Activated naive CD8-positive, alpha-beta T cell treated with anti-CD3 and anti-CD28 coated beads for 36 hours (primary cell): Measurements from ENCODE around the gene ACTR10. TPM values are rescaled to one million over a fixed set of nuclear protein-coding genes. Genes with fewer than 3 reads are reported as not detected.

Experiments
- DNase-seq: peaks from one replicate; pipeline ENCODE4 v3.0.0; 2021
- H3K27ac Mint-ChIP-seq: one replicate; pipeline ENCODE4 v1.8.0; 2022; ENCODE audit warnings: mild to moderate bottlenecking, moderate library complexity, mixed read lengths
- H3K27me3 Mint-ChIP-seq: one replicate; pipeline ENCODE4 v1.8.0; 2022; ENCODE audit warnings: mild to moderate bottlenecking, mixed read lengths
- H3K36me3 Mint-ChIP-seq: one replicate; pipeline ENCODE4 v1.8.0; 2021; ENCODE audit warnings: mild to moderate bottlenecking, mixed read lengths
- H3K4me1 Mint-ChIP-seq: one replicate; pipeline ENCODE4 v1.8.0; 2021; ENCODE audit warnings: mixed read lengths
- H3K4me3 Mint-ChIP-seq: one replicate; pipeline ENCODE4 v1.8.0; 2022; ENCODE audit warnings: mild to moderate bottlenecking, moderate library complexity, mixed read lengths
- H3K9me3 Mint-ChIP-seq: one replicate; pipeline ENCODE4 v1.8.0; 2022; ENCODE audit warnings: mixed read lengths
- total RNA-seq, 2 experiments: library from RNA; stranded (reverse); gene quantifications; one replicate each; pipeline ENCODE4 v1.2.3, GENCODE V29; 2021

The ACTR10 gene
- total RNA-seq, result 10 to 100 TPM; 31.0 to 35.1 TPM

GRCh38 chr14:58199726-58200479 lies at the start of gene ACTR10:
Gene ACTR10, plus strand, starts transcription at chr14:58200149. Its CDS starts 69 bp downstream, at chr14:58200218.
- peak; percentile 93 for DNase-seq
- Mint-ChIP-seq H3K27ac (peak within 1 kb of the TSS; percentile 92), H3K36me3 (peaks cover 2% of the 10 kb centered on the region), H3K27me3 (no peaks in the 10 kb centered on the region), H3K4me3 (peak within 1 kb of the TSS; percentile 93), H3K4me1 (peaks cover 22% of the 10 kb centered on the region), H3K9me3 (no peaks in the 10 kb centered on the region)

DNA sequence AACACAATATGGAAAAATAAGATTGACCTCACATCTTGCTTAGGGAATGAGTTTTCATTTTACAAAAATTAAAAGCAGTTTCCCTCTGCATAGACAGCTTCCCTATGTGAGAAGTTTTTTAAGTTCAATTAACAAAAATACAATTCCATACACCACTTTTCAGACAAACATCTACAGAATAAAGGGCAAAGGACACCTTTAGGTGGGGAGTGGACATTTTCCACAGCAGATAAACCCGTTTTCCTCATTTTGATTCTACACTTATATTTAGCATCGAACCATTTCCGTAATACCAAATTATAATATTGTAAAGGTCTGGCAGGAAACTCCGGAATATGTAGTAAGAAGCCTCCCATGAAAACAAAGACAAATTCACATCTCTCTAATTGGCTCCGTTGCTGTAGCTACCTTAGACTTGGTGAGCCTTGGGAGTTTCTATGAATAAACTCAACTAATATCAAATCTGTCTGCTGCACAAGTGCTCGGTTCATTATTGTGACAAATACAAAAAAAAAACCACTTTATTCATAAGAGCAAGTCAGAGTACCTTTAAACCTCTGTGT lies 49.6 kb upstream of the ACTR10 start:
- H3K27me3 Mint-ChIP-seq, result peaks cover 69% of the 10 kb centered on the region
- H3K27ac Mint-ChIP-seq, result no peak overlapping the region
- DNase-seq, result no peak
- H3K9me3 Mint-ChIP-seq, result no peaks in the 10 kb centered on the region
- no peaks in the 10 kb centered on the region for H3K36me3 Mint-ChIP-seq
- peaks cover 15% of the 10 kb centered on the region for H3K4me1 Mint-ChIP-seq
- H3K4me3 Mint-ChIP-seq, result no peak overlapping the region

- DNase-seq, result no peak
- H3K27me3 Mint-ChIP-seq, result peaks cover 73% of the 10 kb centered on the region
Observed at GRCh38 chr14:58151133-58152013, 48.6 kb upstream of the ACTR10 start.

GRCh38 chr14:58152014-58152857 lies 47.7 kb upstream of the ACTR10 start, which contains the start of gene ARMH4:
Gene ARMH4, minus strand, starts transcription at chr14:58152213. Its CDS starts 12,855 bp downstream, at chr14:58139358.
- Mint-ChIP-seq H3K27me3 (peaks cover 69% of the 10 kb centered on the region), H3K9me3 (no peaks in the 10 kb centered on the region), H3K27ac (no peak within 1 kb of the TSS), H3K4me1 (peaks cover 15% of the 10 kb centered on the region), H3K36me3 (no peaks in the 10 kb centered on the region), H3K4me3 (peak within 1 kb of the TSS; percentile 71)
- peak; percentile 67 for DNase-seq

More at GRCh38 chr14:58151133-58152013, 48.6 kb upstream of the ACTR10 start:
- Mint-ChIP-seq H3K9me3 (no peaks in the 10 kb centered on the region), H3K4me3 (peak overlapping the region; percentile 68), H3K4me1 (peaks cover 15% of the 10 kb centered on the region), H3K36me3 (no peaks in the 10 kb centered on the region), H3K27ac (no peak overlapping the region)

- Mint-ChIP-seq H3K4me1 (no peaks in the 10 kb centered on the region), H3K27me3 (peaks cover 10% of the 10 kb centered on the region), H3K4me3 (no peak overlapping the region), H3K27ac (no peak overlapping the region), H3K36me3 (no peaks in the 10 kb centered on the region), H3K9me3 (no peaks in the 10 kb centered on the region)
- no peak for DNase-seq
Observed at GRCh38 chr14:58160561-58160960, 39.4 kb upstream of the ACTR10 start.

- Mint-ChIP-seq H3K4me3 (no peak overlapping the region), H3K36me3 (no peaks in the 10 kb centered on the region), H3K4me1 (no peaks in the 10 kb centered on the region), H3K27ac (no peak overlapping the region), H3K27me3 (peaks cover 8% of the 10 kb centered on the region), H3K9me3 (no peaks in the 10 kb centered on the region)
- DNase-seq, result peak; percentile 59
Observed at GRCh38 chr14:58166005-58166983, 33.7 kb upstream of the ACTR10 start.

- Mint-ChIP-seq H3K27ac (no peak overlapping the region), H3K27me3 (peaks cover 10% of the 10 kb centered on the region), H3K9me3 (peaks cover 2% of the 10 kb centered on the region), H3K4me3 (no peak overlapping the region), H3K4me1 (no peaks in the 10 kb centered on the region), H3K36me3 (no peaks in the 10 kb centered on the region)
- DNase-seq, result no peak
Observed at GRCh38 chr14:58167057-58167456, 32.9 kb upstream of the ACTR10 start.

- Mint-ChIP-seq H3K9me3 (peaks cover 2% of the 10 kb centered on the region), H3K27me3 (peaks cover 10% of the 10 kb centered on the region), H3K36me3 (no peaks in the 10 kb centered on the region), H3K27ac (no peak overlapping the region), H3K4me1 (no peaks in the 10 kb centered on the region), H3K4me3 (no peak overlapping the region)
- DNase-seq, result no peak
Observed at GRCh38 chr14:58167891-58168290, 32.1 kb upstream of the ACTR10 start.

DNA sequence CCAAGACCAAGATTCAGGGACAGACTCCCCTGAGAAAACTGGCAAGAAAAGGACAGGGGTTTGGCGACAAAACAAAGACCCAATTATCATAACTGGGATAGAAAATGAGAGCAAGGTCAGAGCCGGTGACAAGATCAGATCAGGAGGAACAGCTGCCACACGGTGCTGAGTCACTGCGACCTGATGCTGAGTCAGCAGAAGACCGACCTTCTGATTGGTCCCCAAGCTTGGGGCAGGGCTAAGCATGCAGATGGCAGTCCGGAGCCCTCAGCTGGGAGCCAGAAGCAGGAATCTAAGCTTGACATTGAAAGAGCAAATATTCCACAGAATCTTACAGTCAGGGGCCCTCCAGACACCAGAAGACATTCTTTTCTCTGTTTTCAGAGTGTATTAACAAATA lies 28.9 kb upstream of the ACTR10 start:
- Mint-ChIP-seq H3K4me1 (no peaks in the 10 kb centered on the region), H3K27me3 (peaks cover 21% of the 10 kb centered on the region), H3K4me3 (no peak overlapping the region), H3K27ac (no peak overlapping the region), H3K9me3 (peaks cover 2% of the 10 kb centered on the region), H3K36me3 (no peaks in the 10 kb centered on the region)
- DNase-seq, result peak; percentile 23

- Mint-ChIP-seq H3K27ac (no peak overlapping the region), H3K4me1 (no peaks in the 10 kb centered on the region), H3K36me3 (no peaks in the 10 kb centered on the region), H3K27me3 (peaks cover 11% of the 10 kb centered on the region), H3K4me3 (no peak overlapping the region), H3K9me3 (no peaks in the 10 kb centered on the region)
- DNase-seq, result no peak
Observed at GRCh38 chr14:58177125-58177524, 22.8 kb upstream of the ACTR10 start.

DNA sequence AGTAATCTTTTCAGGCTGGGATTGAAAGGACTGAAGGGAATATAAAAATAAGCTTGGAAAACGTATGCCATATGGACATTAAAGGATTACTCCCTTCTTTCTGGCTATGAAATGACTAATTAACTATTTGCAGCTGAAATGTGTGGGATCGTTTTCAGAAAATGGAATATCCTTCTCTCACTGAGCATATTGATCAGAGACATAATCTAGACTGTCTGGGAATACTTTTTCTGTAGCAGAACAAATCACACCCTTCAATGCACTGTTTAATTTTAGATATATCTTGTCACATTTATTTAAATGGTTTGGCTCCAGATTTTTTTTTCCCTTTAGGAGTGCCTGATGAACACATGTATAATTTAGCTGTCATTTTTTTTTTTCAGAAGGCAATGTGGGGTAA lies 10.8 kb upstream of the ACTR10 start:
- Mint-ChIP-seq H3K4me1 (no peaks in the 10 kb centered on the region), H3K27ac (no peak overlapping the region), H3K27me3 (peaks cover 4% of the 10 kb centered on the region), H3K9me3 (no peaks in the 10 kb centered on the region), H3K4me3 (no peak overlapping the region), H3K36me3 (no peaks in the 10 kb centered on the region)
- no peak for DNase-seq

GRCh38 chr14:58191763-58192601 lies 8.0 kb upstream of the ACTR10 start:
- no peak overlapping the region for H3K27ac Mint-ChIP-seq
- H3K4me1 Mint-ChIP-seq, result no peaks in the 10 kb centered on the region
- no peak overlapping the region for H3K4me3 Mint-ChIP-seq
- peaks cover 4% of the 10 kb centered on the region for H3K27me3 Mint-ChIP-seq
- no peaks in the 10 kb centered on the region for H3K9me3 Mint-ChIP-seq
- no peaks in the 10 kb centered on the region for H3K36me3 Mint-ChIP-seq
- DNase-seq, result no peak

DNA sequence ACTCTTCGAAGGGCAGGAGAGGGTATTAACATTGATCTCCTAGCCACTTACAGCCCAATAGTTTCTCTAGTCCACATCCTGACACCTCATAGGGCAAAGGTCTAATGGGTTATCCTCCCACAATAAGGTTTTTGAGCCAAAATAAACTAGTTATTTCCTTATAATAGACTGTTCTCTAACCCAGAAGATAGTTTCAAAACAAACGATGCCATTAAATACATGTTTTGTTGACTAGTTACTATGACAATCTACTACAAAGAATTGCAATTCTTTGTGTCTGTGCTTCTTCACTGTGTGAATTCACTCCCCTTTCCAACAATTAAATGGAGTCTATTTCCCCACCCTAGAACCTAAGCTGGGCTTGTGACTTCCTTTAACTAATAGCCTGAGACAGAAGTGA lies 6.4 kb upstream of the ACTR10 start:
- Mint-ChIP-seq H3K9me3 (no peaks in the 10 kb centered on the region), H3K36me3 (no peaks in the 10 kb centered on the region), H3K27ac (no peak overlapping the region), H3K4me1 (peaks cover 7% of the 10 kb centered on the region), H3K4me3 (no peak overlapping the region), H3K27me3 (no peaks in the 10 kb centered on the region)
- DNase-seq, result no peak
